H1 (cell line): ENCODE results near the gene TAF1B. TPM values are rescaled to one million over a fixed set of nuclear protein-coding genes. Genes with fewer than 3 reads are reported as not detected.

Source experiments
- CTCF ChIA-PET: fragments of 300-600 bp; sonication (Branson Sonifier 250); formaldehyde crosslinking; loops from one replicate; lab custom pipeline; 2021; ENCODE audit not compliant: partially characterized antibody; lab: Charles Lee
- POLR2A ChIA-PET: fragments of 300-600 bp; sonication (Branson Sonifier 250); formaldehyde crosslinking; loops from one replicate; lab custom pipeline; 2021; ENCODE audit warnings: inconsistent platforms; ENCODE audit not compliant: partially characterized antibody; lab: Charles Lee
- DNase-seq, 2 experiments: peaks; one replicate each; pipeline versions ENCODE4 v3.0.0 to v3.0.0-alpha.2; 2010 to 2022; ENCODE audit warnings: low spot score in 2 of 2, low read depth in 1 of 2, mixed read lengths in 1 of 2
- FAIRE-seq: peaks from 2 replicates; lab custom pipeline; 2011; peaks lifted over from hg19 to GRCh38; lab: Jason Lieb, UNC
- H2AFZ ChIP-seq: 2 replicates; pipeline ENCODE4 v1.8.1; 2012; ENCODE audit warnings: low read length, inconsistent platforms
- H2AK5ac ChIP-seq: 2 replicates; pipeline ENCODE4 v1.6.1; 2013; ENCODE audit warnings: low read depth, low read length
- H2BK120ac ChIP-seq: replicated peaks from 2 replicates; pipeline ENCODE3; 2013; ENCODE audit warnings: low read depth, low read length, inconsistent platforms
- H2BK12ac ChIP-seq: 2 replicates; pipeline ENCODE4 v1.6.1; 2013; ENCODE audit warnings: low read depth, low read length
- H2BK15ac ChIP-seq: 2 replicates; pipeline ENCODE4 v1.6.1; 2013; ENCODE audit warnings: low read length
- H2BK20ac ChIP-seq: 2 replicates; pipeline ENCODE4 v1.6.1; 2013; ENCODE audit warnings: low read length
- H2BK5ac ChIP-seq: 2 replicates; pipeline ENCODE4 v1.6.1; 2013; ENCODE audit warnings: low read depth, low read length
- H3K14ac ChIP-seq: 2 replicates; pipeline ENCODE4 v1.6.1; 2013; ENCODE audit warnings: inconsistent platforms; ENCODE audit not compliant: insufficient read length
- H3K18ac ChIP-seq: 2 replicates; pipeline ENCODE4 v1.6.1; 2013; ENCODE audit warnings: low read length; ENCODE audit errors: extremely low read depth
- H3K23ac ChIP-seq: 2 replicates; pipeline ENCODE4 v1.6.1; 2013; ENCODE audit warnings: inconsistent platforms; ENCODE audit not compliant: insufficient read length
- H3K23me2 ChIP-seq: 2 replicates; pipeline ENCODE4 v1.6.1; 2013; ENCODE audit warnings: low read depth, low read length
- H3K27ac ChIP-seq: 2 replicates; pipeline ENCODE4 v1.6.1; 2011; ENCODE audit warnings: low read depth, low read length, inconsistent platforms
- H3K27me3 ChIP-seq, 4 experiments: replicated peaks in 1 of 4; 1 replicate in 1 of 4; 2 replicates in 3 of 4; pipeline versions ENCODE4 v1.6.1 to v1.8.1; 2011 to 2013; ENCODE audit warnings: low read length in 3 of 4, mild to moderate bottlenecking in 3 of 4, inconsistent platforms in 2 of 4, mixed read lengths in 2 of 4, moderate library complexity in 1 of 4; ENCODE audit not compliant: control insufficient read depth in 3 of 4, insufficient read depth in 3 of 4; ENCODE audit errors: extremely low read depth in 1 of 4
- H3K36me3 ChIP-seq, 4 experiments: 2 replicates each; pipeline versions ENCODE4 v1.6.1 to v1.8.1; 2011 to 2013; ENCODE audit warnings: mild to moderate bottlenecking in 4 of 4, low read length in 3 of 4, moderate library complexity in 2 of 4, control low read depth in 1 of 4, inconsistent platforms in 1 of 4; ENCODE audit not compliant: insufficient read depth in 4 of 4, control insufficient read depth in 2 of 4
- H3K4ac ChIP-seq: replicated peaks from 2 replicates; pipeline ENCODE3; 2013; ENCODE audit warnings: low read length, low read depth, mixed read lengths, inconsistent platforms; ENCODE audit not compliant: insufficient read length
- H3K4me1 ChIP-seq, 4 experiments: replicated peaks in 1 of 4; 1 replicate in 1 of 4; 2 replicates in 3 of 4; pipeline versions ENCODE4 v1.6.1 to v1.8.1; 2011 to 2013; ENCODE audit warnings: low read length in 3 of 4, inconsistent platforms in 2 of 4, mixed read lengths in 1 of 4; ENCODE audit not compliant: insufficient read depth in 4 of 4, control insufficient read depth in 3 of 4
- H3K4me2 ChIP-seq, 2 experiments: 2 replicates each; pipeline versions ENCODE4 v1.6.1 to v1.8.1; 2011 to 2013; ENCODE audit warnings: low read depth in 2 of 2, low read length in 2 of 2, control low read depth in 1 of 2, inconsistent platforms in 1 of 2, mild to moderate bottlenecking in 1 of 2; ENCODE audit not compliant: insufficient read depth in 1 of 2
- H3K4me3 ChIP-seq, 4 experiments: fragments of 200-600, 300-600 bp in 1 of 4; sonication (generic), shearing (Covaris generic), sonication (Bioruptor Twin) in 1 of 4; 2 replicates each; pipeline versions ENCODE4 v1.5.1 to v1.8.1; 2011 to 2016; ENCODE audit warnings: low read length in 4 of 4, low read depth in 3 of 4, control low read depth in 2 of 4, inconsistent platforms in 2 of 4, mild to moderate bottlenecking in 2 of 4, mixed read lengths in 1 of 4, moderate library complexity in 1 of 4; ENCODE audit not compliant: insufficient read depth in 2 of 4; ENCODE audit errors: extremely low read depth in 1 of 4
- H3K56ac ChIP-seq: replicated peaks from 2 replicates; pipeline ENCODE3; 2013; ENCODE audit warnings: low read depth, mild to moderate bottlenecking, mixed read lengths, low read length, inconsistent platforms; ENCODE audit not compliant: insufficient read length
- H3K79me1 ChIP-seq: 2 replicates; pipeline ENCODE4 v1.6.1; 2013; ENCODE audit warnings: low read depth, low read length, control low read depth
- H3K79me2 ChIP-seq, 2 experiments: 2 replicates each; pipeline versions ENCODE4 v1.6.1 to v1.8.1; 2012 to 2013; ENCODE audit warnings: low read length in 2 of 2, mild to moderate bottlenecking in 2 of 2, inconsistent platforms in 1 of 2; ENCODE audit not compliant: insufficient read depth in 2 of 2, control insufficient read depth in 1 of 2
- H3K9ac ChIP-seq, 4 experiments: replicated peaks in 1 of 4; 1 replicate in 1 of 4; 2 replicates in 3 of 4; pipeline versions ENCODE4 v1.6.1 to v1.8.1; 2011 to 2013; ENCODE audit warnings: low read depth in 3 of 4, low read length in 3 of 4, control low read depth in 2 of 4, mild to moderate bottlenecking in 2 of 4, moderate library complexity in 2 of 4, inconsistent platforms in 1 of 4; ENCODE audit errors: extremely low read depth in 1 of 4
- H3K9me3 ChIP-seq, 2 experiments: 2 replicates each; pipeline versions ENCODE4 v1.6.1 to v1.8.1; 2012 to 2013; ENCODE audit warnings: mild to moderate bottlenecking in 2 of 2, moderate library complexity in 2 of 2, control low read depth in 1 of 2, inconsistent platforms in 1 of 2, low read depth in 1 of 2, low read length in 1 of 2, mixed read lengths in 1 of 2; ENCODE audit not compliant: insufficient read depth in 2 of 2
- H4K20me1 ChIP-seq, 2 experiments: replicated peaks in 1 of 2; 2 replicates each; pipeline versions ENCODE3 to v1.8.1; 2011 to 2013; ENCODE audit warnings: inconsistent platforms in 2 of 2, low read length in 2 of 2, mild to moderate bottlenecking in 1 of 2; ENCODE audit not compliant: insufficient read depth in 2 of 2, control insufficient read depth in 1 of 2
- H4K5ac ChIP-seq: 2 replicates; pipeline ENCODE4 v1.6.1; 2013; ENCODE audit warnings: low read length, low read depth, mixed read lengths, inconsistent platforms; ENCODE audit not compliant: insufficient read length
- H4K8ac ChIP-seq: 2 replicates; pipeline ENCODE4 v1.8.0; 2013; ENCODE audit warnings: mild to moderate bottlenecking, moderate library complexity, low read length, inconsistent platforms; ENCODE audit not compliant: insufficient read depth; ENCODE audit errors: extremely low read depth
- H4K91ac ChIP-seq: replicated peaks from 2 replicates; pipeline ENCODE3; 2013; ENCODE audit warnings: low read length, mixed read lengths, inconsistent platforms; ENCODE audit not compliant: insufficient read length
- ASH2L ChIP-seq: fragments of 200-600, 300-600 bp; sonication (generic); IDR thresholded peaks from one replicate; pipeline ENCODE4 v1.7.1; 2017; ENCODE audit warnings: low read length
- BRCA1 ChIP-seq: IDR thresholded peaks from 2 replicates; pipeline ENCODE4 v1.6.1; 2012; ENCODE audit warnings: low read depth, low read length, improper control_type of control experiment
- JUND ChIP-seq: IDR thresholded peaks from 2 replicates; pipeline ENCODE4 v1.6.1; 2011; ENCODE audit warnings: mild to moderate bottlenecking, improper control_type of control experiment, low read length
- MAFK ChIP-seq: IDR thresholded peaks from 2 replicates; pipeline ENCODE4 v1.6.1; 2012; ENCODE audit warnings: low read depth, mild to moderate bottlenecking, improper control_type of control experiment, low read length
- POU5F1 ChIP-seq: IDR thresholded peaks from 2 replicates; pipeline ENCODE4 v1.6.1; 2011; ENCODE audit warnings: low read depth, mild to moderate bottlenecking, low read length, moderate library complexity
- WGBS, 2 experiments: shearing (Covaris generic) in 1 of 2; methylation state at CpG; one replicate each; pipeline versions ENCODE4 v1.1.6 to v1.1.7; 2013 to 2015; ENCODE audit warnings: low lambda C conversion rate in 2 of 2, mixed read lengths in 2 of 2, inconsistent platforms in 1 of 2, low coverage in 1 of 2, missing lambda C conversion rate in 1 of 2; ENCODE audit not compliant: insufficient replicate concordance in 2 of 2, insufficient coverage in 1 of 2, insufficient read length in 1 of 2; ENCODE audit errors: extremely low coverage in 1 of 2, missing lambda C conversion rate in 1 of 2; 5-methylcytosine and 5-hydroxymethylcytosine counted together
- polyA plus RNA-seq, 7 experiments: library from polyadenylated mRNA; depleted of rRNA in 3 of 7; stranded (reverse) in 5 of 7; unstranded in 2 of 7; fragments of >200 nt in 5 of 7; fragments of 200-250 nt in 2 of 7; gene quantifications; 1 replicate in 5 of 7; 2 replicates in 1 of 7; 4 replicates in 1 of 7; pipeline versions ENCODE4 v1.2.1 to v1.2.3, GENCODE V29; 2011 to 2013; ENCODE audit warnings: missing spikeins in 2 of 7, mixed read lengths in 2 of 7
- total RNA-seq: library from RNA; stranded (reverse); fragmentation: NEBNext Ultra II Directional; extraction: Animal tissue kit (Norgen Biotek cat#: 25700); gene quantifications from 2 replicates; pipeline ENCODE4 v1.2.1, GENCODE V29; 2021

The TAF1B gene
- total and polyA plus RNA-seq, 2 of the 8 experiments (the other 6 are each of a cell fraction or from before 2014, with no cell fraction given): 6.6 to 25.2 TPM

- no peak overlapping the region for H2BK120ac ChIP-seq
- H3K56ac ChIP-seq: no peak overlapping the region
- H2AK5ac ChIP-seq: no peak overlapping the region
- FAIRE-seq (no peak), DNase-seq (no peak)
- peaks cover 0 to 4% (median 0%) of the 10 kb centered on the region in 4 experiments; a peak in 2 of 7 replicates for H3K4me1 ChIP-seq
- H4K5ac ChIP-seq: no peak overlapping the region
- no peaks in the 10 kb centered on the region for H3K23me2 ChIP-seq
- WGBS, 2 experiments: 69% methylated on average over 9 of the region's 9 CpGs; no CpG with 5 or more reads in 1 of the 2 experiments
- no peaks in the 10 kb centered on the region for H4K20me1 ChIP-seq
- H3K23ac ChIP-seq: no peak overlapping the region
- H3K4ac ChIP-seq: no peak overlapping the region
- ChIA-PET CTCF (interaction anchor here (0.6 to 4.1 kb wide), 6 partner anchors 44 to 171 kb away, joined by 3 to 25 read pairs (median 3); no protein-coding TSS in a partner anchor), POLR2A (no interaction called here)
- H3K14ac ChIP-seq: no peak overlapping the region
- no peak overlapping the region for H3K4me2 ChIP-seq
- H2BK5ac ChIP-seq: no peak overlapping the region
- no peaks in the 10 kb centered on the region for H3K79me2 ChIP-seq
- no peak overlapping the region for H2BK12ac ChIP-seq
- H3K9ac ChIP-seq: no peak overlapping the region
- no peaks in the 10 kb centered on the region for H3K36me3 ChIP-seq
- no peak overlapping the region for H3K18ac ChIP-seq
- H2BK15ac ChIP-seq: no peak overlapping the region
- no peaks in the 10 kb centered on the region for H3K9me3 ChIP-seq
- TF ChIP-seq BRCA1: no peak
- no peak for TF ChIP-seq ASH2L
- TF ChIP-seq MAFK: no peak
- TF ChIP-seq POU5F1: no peak
- no peak for TF ChIP-seq JUND
- H3K27ac ChIP-seq: no peak overlapping the region
- no peaks in the 10 kb centered on the region for H3K27me3 ChIP-seq
- H2AFZ ChIP-seq: no peak overlapping the region
- H4K91ac ChIP-seq: no peak overlapping the region
- no peaks in the 10 kb centered on the region for H3K79me1 ChIP-seq
- no peak overlapping the region for H3K4me3 ChIP-seq
- H4K8ac ChIP-seq: no peak overlapping the region
- H2BK20ac ChIP-seq: no peak overlapping the region
Observed at GRCh38 chr2:9939587-9940485, 96.6 kb downstream of the TAF1B start.
